ENCODE data around the gene BANP. TPM values are rescaled to one million over a fixed set of nuclear protein-coding genes. Genes with fewer than 3 reads are reported as not detected.
A peak's percentile ranks its signal among the peaks of the same experiment; 100 is the strongest.
"Not testable (repeated sequence)": the region's sequence is repeated elsewhere in the genome, so short reads cannot be mapped to it uniquely, and the experiment has no call there.

Gene BANP
- total RNA-seq, 2 experiments from 2014 or later: 39.6 to 58.0 TPM

GRCh38 chr16:87909203-87909935 is 41.9 kb upstream of the BANP start:
- H4K20me1 ChIP-seq (ENCODE audit: insufficient read depth, low read length); H3K36me3 ChIP-seq (ENCODE audit: insufficient read depth, low read length); BruUV-seq (replicated peaks); H3K9me3 ChIP-seq (ENCODE audit: low read length); H2AFZ ChIP-seq (ENCODE audit: low read length); POLR2A ChIA-PET; H3K9me2 ChIP-seq (ENCODE audit: insufficient read depth, low read length); H3K79me2 ChIP-seq (ENCODE audit: insufficient read depth, low read depth, low read length); H3K27ac ChIP-seq (ENCODE audit: low read depth, low read length, poor library complexity, severe bottlenecking); H3K4me1 ChIP-seq (ENCODE audit: insufficient read depth, low read length, poor library complexity, severe bottlenecking): not testable (repeated sequence)
- peak overlapping the region; percentile 20 for H3K4me3 ChIP-seq (ENCODE audit: low read depth, low read length, poor library complexity, severe bottlenecking)
- CTCF ChIA-PET (ENCODE audit: unreplicated experiment): interaction anchor here (1.1 kb wide), 1 partner anchor 130 kb away, joined by 3 read pairs; no protein-coding TSS in a partner anchor
- peak; percentile 83 for DNase-seq (ENCODE audit: low spot score)
- intact Hi-C loops (cut with micrococcal nuclease; ENCODE audit: unreplicated experiment): loop anchor here (1.0 kb wide), 2 partner anchors 31 to 130 kb away; no protein-coding TSS in a partner anchor
- H3K4me2 ChIP-seq (ENCODE audit: low read length): peak overlapping the region; percentile 61
- TF ChIP-seq CTCF (conservative IDR thresholded peaks at IDR 0.05; ENCODE audit: low read length): peak; percentile 88

GRCh38 chr16:87911106-87911763 is 40.0 kb upstream of the BANP start:
- H3K4me1 ChIP-seq (ENCODE audit: insufficient read depth, low read length, poor library complexity, severe bottlenecking); H3K36me3 ChIP-seq (ENCODE audit: insufficient read depth, low read length); CTCF ChIA-PET (ENCODE audit: unreplicated experiment); intact Hi-C loops (cut with micrococcal nuclease; ENCODE audit: unreplicated experiment); POLR2A ChIA-PET; H3K4me3 ChIP-seq (ENCODE audit: low read depth, low read length, poor library complexity, severe bottlenecking); H3K27ac ChIP-seq (ENCODE audit: low read depth, low read length, poor library complexity, severe bottlenecking); H3K4me2 ChIP-seq (ENCODE audit: low read length); H3K79me2 ChIP-seq (ENCODE audit: insufficient read depth, low read depth, low read length); H3K9me3 ChIP-seq (ENCODE audit: low read length); H3K9me2 ChIP-seq (ENCODE audit: insufficient read depth, low read length); H4K20me1 ChIP-seq (ENCODE audit: insufficient read depth, low read length); DNase-seq (ENCODE audit: low spot score); H2AFZ ChIP-seq (ENCODE audit: low read length); BruUV-seq (replicated peaks): not testable (repeated sequence)

- H3K36me3 ChIP-seq (ENCODE audit: insufficient read depth, low read length); H3K4me3 ChIP-seq (ENCODE audit: low read depth, low read length, poor library complexity, severe bottlenecking); BruUV-seq (replicated peaks); H4K20me1 ChIP-seq (ENCODE audit: insufficient read depth, low read length); CTCF ChIA-PET (ENCODE audit: unreplicated experiment); intact Hi-C loops (cut with micrococcal nuclease; ENCODE audit: unreplicated experiment); H3K9me2 ChIP-seq (ENCODE audit: insufficient read depth, low read length); H3K27ac ChIP-seq (ENCODE audit: low read depth, low read length, poor library complexity, severe bottlenecking); H2AFZ ChIP-seq (ENCODE audit: low read length); H3K79me2 ChIP-seq (ENCODE audit: insufficient read depth, low read depth, low read length); DNase-seq (ENCODE audit: low spot score); H3K4me2 ChIP-seq (ENCODE audit: low read length); H3K4me1 ChIP-seq (ENCODE audit: insufficient read depth, low read length, poor library complexity, severe bottlenecking); POLR2A ChIA-PET; H3K9me3 ChIP-seq (ENCODE audit: low read length): not testable (repeated sequence)
These were observed 38.5 kb upstream of the BANP start for GRCh38 chr16:87912691-87913090.

- H3K4me3 ChIP-seq (ENCODE audit: low read depth, low read length, poor library complexity, severe bottlenecking); intact Hi-C loops (cut with micrococcal nuclease; ENCODE audit: unreplicated experiment); H3K27ac ChIP-seq (ENCODE audit: low read depth, low read length, poor library complexity, severe bottlenecking); POLR2A ChIA-PET; H2AFZ ChIP-seq (ENCODE audit: low read length); H4K20me1 ChIP-seq (ENCODE audit: insufficient read depth, low read length); H3K9me2 ChIP-seq (ENCODE audit: insufficient read depth, low read length); DNase-seq (ENCODE audit: low spot score); BruUV-seq (replicated peaks); H3K4me1 ChIP-seq (ENCODE audit: insufficient read depth, low read length, poor library complexity, severe bottlenecking); H3K4me2 ChIP-seq (ENCODE audit: low read length); H3K79me2 ChIP-seq (ENCODE audit: insufficient read depth, low read depth, low read length); H3K36me3 ChIP-seq (ENCODE audit: insufficient read depth, low read length); H3K9me3 ChIP-seq (ENCODE audit: low read length): not testable (repeated sequence)
- CTCF ChIA-PET (ENCODE audit: unreplicated experiment): interaction anchor here (0.6 kb wide), 2 partner anchors 37 to 272 kb away, joined by 11 to 12 read pairs; no protein-coding TSS in a partner anchor
These were observed 37.1 kb upstream of the BANP start for GRCh38 chr16:87914021-87914725.
